HepG2 (cell line): ENCODE measurements around the gene PSG3. TPM values are rescaled to one million over a fixed set of nuclear protein-coding genes. Genes with fewer than 3 reads are reported as not detected.
A peak's percentile ranks its signal among the peaks of the same experiment; 100 is the strongest.
"Not testable (repeated sequence)": the region's sequence is repeated elsewhere in the genome, so short reads cannot be mapped to it uniquely, and the experiment has no call there.

Source experiments
- ATAC-seq: fragments of 200-7000 bp; cut with Tn5 transposase; 3 replicates; pipeline ENCODE4 v1.9.1; 2020; ENCODE audit warnings: mild to moderate bottlenecking, moderate library complexity
- BruUV-seq: library from RNA; stranded (reverse); fragments of 400-500 nt; replicated peaks from 2 replicates; lab custom pipeline; 2021; lab: Mats Ljungman, UMichigan
- CTCF ChIA-PET: fragments of 300-600 bp; formaldehyde crosslinking; extraction: SDS; loops from one replicate; lab custom pipeline; 2021; ENCODE audit warnings: low total read pairs, inconsistent platforms, low intra/inter-chr PET ratio; lab: Yijun Ruan, JAX
- POLR2A ChIA-PET: fragments of 350-600 bp; sonication (Branson Sonifier 250); formaldehyde crosslinking; loops from one replicate; lab custom pipeline; 2020; ENCODE audit warnings: antibody characterized with exemption, inconsistent platforms; lab: Yijun Ruan, JAX
- DNase-seq: peaks from one replicate; pipeline ENCODE4 v3.0.0-alpha.2; 2015; ENCODE audit warnings: low spot score
- FAIRE-seq: peaks from 3 replicates; lab custom pipeline; 2011; peaks lifted over from hg19 to GRCh38; lab: Jason Lieb, UNC
- H2AFZ ChIP-seq: one replicate; pipeline ENCODE4 v1.6.1; 2011; ENCODE audit warnings: low read length, inconsistent platforms
- H3K27ac ChIP-seq: fragments of 300-600 bp; 3 replicates; pipeline ENCODE4 v1.8.0; 2011; ENCODE audit warnings: mixed run types, mild to moderate bottlenecking, mixed read lengths, low read length, inconsistent platforms; ENCODE audit not compliant: insufficient read depth; ENCODE audit errors: extremely low read length
- H3K27me3 ChIP-seq, 2 experiments: fragments of 200-600 bp in 1 of 2; 2 replicates in 1 of 2; 3 replicates in 1 of 2; pipeline versions ENCODE4 v1.6.0 to v1.8.0; 2011; ENCODE audit warnings: low read length in 2 of 2, mild to moderate bottlenecking in 2 of 2, moderate library complexity in 2 of 2, inconsistent platforms in 1 of 2; ENCODE audit not compliant: insufficient read depth in 2 of 2, control insufficient read depth in 1 of 2
- H3K36me3 ChIP-seq, 2 experiments: fragments of 200-600 bp in 1 of 2; replicated peaks in 1 of 2; 2 replicates in 1 of 2; 3 replicates in 1 of 2; pipeline versions ENCODE4 v1.5.1 to v1.8.0; 2011; ENCODE audit warnings: low read length in 2 of 2, inconsistent platforms in 1 of 2; ENCODE audit not compliant: insufficient read depth in 2 of 2, control insufficient read depth in 1 of 2
- H3K4me1 ChIP-seq: 2 replicates; pipeline ENCODE4 v1.5.1; 2012; ENCODE audit warnings: low read length, inconsistent platforms; ENCODE audit not compliant: insufficient read depth
- H3K4me2 ChIP-seq: 2 replicates; pipeline ENCODE4 v1.6.0; 2011; ENCODE audit warnings: low read depth, low read length, inconsistent platforms
- H3K4me3 ChIP-seq, 3 experiments: fragments of 200-600 bp in 1 of 3; sonication (generic), shearing (Covaris generic) in 1 of 3; replicated peaks in 1 of 3; 2 replicates each; pipeline ENCODE4 v1.5.1; 2011 to 2016; ENCODE audit warnings: low read length in 3 of 3, inconsistent platforms in 2 of 3, low read depth in 2 of 3, mild to moderate bottlenecking in 2 of 3, control low read depth in 1 of 3, mixed read lengths in 1 of 3; ENCODE audit not compliant: insufficient read depth in 1 of 3
- H3K79me2 ChIP-seq: one replicate; pipeline ENCODE4 v1.6.1; 2011; ENCODE audit warnings: low read length, inconsistent platforms; ENCODE audit not compliant: insufficient read depth
- H3K9ac ChIP-seq: 2 replicates; pipeline ENCODE4 v1.6.0; 2011; ENCODE audit warnings: mild to moderate bottlenecking, low read depth, low read length, inconsistent platforms; ENCODE audit not compliant: insufficient read depth
- H3K9me3 ChIP-seq: 2 replicates; pipeline ENCODE4 v1.5.1; 2012; ENCODE audit warnings: mild to moderate bottlenecking, low read length
- H4K20me1 ChIP-seq: 2 replicates; pipeline ENCODE4 v1.6.0; 2011; ENCODE audit warnings: inconsistent platforms, mild to moderate bottlenecking, low read length, moderate library complexity; ENCODE audit not compliant: insufficient read depth
- STAG1 ChIP-seq: sonication (generic); formaldehyde crosslinking; IDR thresholded peaks from 2 replicates; pipeline ENCODE4 v1.4.0; 2020; ENCODE audit warnings: missing genetic modification reagents
- WGBS: methylation state at CpG from one replicate; pipeline ENCODE4 v1.1.6; 2017; ENCODE audit warnings: low lambda C conversion rate; 5-methylcytosine and 5-hydroxymethylcytosine counted together
- in situ Hi-C: cut with HindIII; loops from 2 replicates; pipeline ENCODE4 v1.10.0; 2017; ENCODE audit warnings: low pct_unique_long_range_greater_than_20kb; ENCODE audit not compliant: extremely low pct_ligation_motif_present
- intact Hi-C: fragments of 100-400 bp; cut with micrococcal nuclease; formaldehyde crosslinking; loops from one replicate; pipeline ENCODE4 v1.10.0; 2022; ENCODE audit not compliant: unreplicated experiment
- polyA plus RNA-seq, 8 experiments: library from polyadenylated mRNA; depleted of rRNA in 3 of 8; stranded (reverse) in 7 of 8; unstranded in 1 of 8; fragments of >200 nt; fragmentation: Illumina TruSeq in 4 of 8; extraction: Trizol in 4 of 8; gene quantifications; 2 replicates each; pipeline versions ENCODE4 v1.2.1 to v1.2.3, GENCODE V29; 2011 to 2016; ENCODE audit warnings: low read depth in 4 of 8, missing spikeins in 1 of 8, mixed read lengths in 1 of 8; ENCODE audit not compliant: insufficient read depth in 1 of 8
- total RNA-seq, 5 experiments: library from RNA; depleted of rRNA; stranded (reverse); fragments of >200 nt; fragmentation: Illumina TruSeq; extraction: Trizol; gene quantifications; 2 replicates each; pipeline ENCODE4 v1.2.3, GENCODE V29; 2016; ENCODE audit warnings: low read depth in 1 of 5
- TF ChIP-seq, protein P1 (sequence below): sonication (generic); formaldehyde crosslinking; IDR thresholded peaks from 2 replicates; pipeline ENCODE4 v1.5.0; 2020; ENCODE audit warnings: mild to moderate bottlenecking, missing genetic modification reagents, moderate library complexity
- TF ChIP-seq, protein P2 (sequence below): sonication (generic); formaldehyde crosslinking; IDR thresholded peaks from 2 replicates; pipeline ENCODE4 v1.4.0; 2020; ENCODE audit warnings: missing genetic modification reagents, borderline replicate concordance

Gene PSG3
- total and polyA plus RNA-seq, 2 of the 13 experiments (the other 11 are each of a cell fraction or from before 2014, with no cell fraction given) = 0.07 TPM; not detected in 1

DNA sequence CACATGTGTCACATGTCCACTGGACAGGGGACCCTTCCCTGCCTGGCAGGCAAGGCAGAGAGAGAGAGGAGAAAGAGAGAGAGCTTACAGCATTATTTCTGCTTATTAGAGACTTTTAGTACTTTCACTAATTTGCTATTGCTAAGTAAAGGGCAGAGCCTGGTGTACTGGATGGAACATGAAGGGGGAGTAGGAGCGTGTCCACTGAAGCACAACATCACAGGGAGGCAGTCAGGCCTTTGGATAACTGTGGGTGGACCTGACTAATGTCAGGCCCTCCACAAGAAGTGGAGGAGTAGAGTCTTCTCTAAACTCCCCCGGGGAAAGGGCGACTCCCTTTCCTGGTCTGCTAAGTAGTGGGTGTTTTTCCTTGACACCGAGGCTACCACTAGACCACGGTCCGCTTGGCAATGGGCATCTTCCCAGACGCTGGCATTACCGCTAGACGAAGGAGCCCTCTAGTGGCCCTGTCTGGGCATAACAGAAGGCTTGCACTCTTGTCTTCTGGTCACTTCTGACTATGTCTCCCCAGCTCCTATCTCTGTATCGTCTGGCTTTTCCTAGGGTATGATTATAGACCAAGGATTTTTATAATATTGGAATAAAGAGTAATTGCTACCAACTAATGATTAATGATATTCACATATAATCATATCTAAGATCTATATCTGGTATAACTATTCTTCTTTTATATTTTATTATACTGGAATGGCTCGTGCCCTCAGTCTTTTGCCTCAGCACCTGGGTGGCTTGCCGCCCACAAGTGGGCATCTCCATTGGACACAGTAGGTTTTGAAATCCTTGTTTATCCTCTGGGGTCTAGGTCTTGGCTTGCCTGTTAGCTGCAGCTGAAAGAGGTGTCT lies 36.7 kb upstream of the PSG3 start:
- H3K4me3 ChIP-seq, H3K4me1 ChIP-seq, in situ Hi-C loops, BruUV-seq, H2AFZ ChIP-seq, H3K9ac ChIP-seq, H3K27ac ChIP-seq, H3K79me2 ChIP-seq, H3K9me3 ChIP-seq, intact Hi-C loops, H4K20me1 ChIP-seq, H3K36me3 ChIP-seq, H3K27me3 ChIP-seq, ATAC-seq, H3K4me2 ChIP-seq, POLR2A ChIA-PET: not testable (repeated sequence)
- FAIRE-seq (peak; percentile 36), DNase-seq (peak; percentile 24)
- TF ChIP-seq, protein P1, sequence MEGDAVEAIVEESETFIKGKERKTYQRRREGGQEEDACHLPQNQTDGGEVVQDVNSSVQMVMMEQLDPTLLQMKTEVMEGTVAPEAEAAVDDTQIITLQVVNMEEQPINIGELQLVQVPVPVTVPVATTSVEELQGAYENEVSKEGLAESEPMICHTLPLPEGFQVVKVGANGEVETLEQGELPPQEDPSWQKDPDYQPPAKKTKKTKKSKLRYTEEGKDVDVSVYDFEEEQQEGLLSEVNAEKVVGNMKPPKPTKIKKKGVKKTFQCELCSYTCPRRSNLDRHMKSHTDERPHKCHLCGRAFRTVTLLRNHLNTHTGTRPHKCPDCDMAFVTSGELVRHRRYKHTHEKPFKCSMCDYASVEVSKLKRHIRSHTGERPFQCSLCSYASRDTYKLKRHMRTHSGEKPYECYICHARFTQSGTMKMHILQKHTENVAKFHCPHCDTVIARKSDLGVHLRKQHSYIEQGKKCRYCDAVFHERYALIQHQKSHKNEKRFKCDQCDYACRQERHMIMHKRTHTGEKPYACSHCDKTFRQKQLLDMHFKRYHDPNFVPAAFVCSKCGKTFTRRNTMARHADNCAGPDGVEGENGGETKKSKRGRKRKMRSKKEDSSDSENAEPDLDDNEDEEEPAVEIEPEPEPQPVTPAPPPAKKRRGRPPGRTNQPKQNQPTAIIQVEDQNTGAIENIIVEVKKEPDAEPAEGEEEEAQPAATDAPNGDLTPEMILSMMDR = peak; percentile 74
- peak; percentile 52 for TF ChIP-seq STAG1 (CRISPR knock-in tag)
- WGBS = 12% methylated on average over 9 of the region's 12 CpGs
- CTCF ChIA-PET = interaction anchor here (1.2 kb wide), 1 partner anchor 18 kb away, joined by 3 read pairs; no protein-coding TSS in a partner anchor

DNA sequence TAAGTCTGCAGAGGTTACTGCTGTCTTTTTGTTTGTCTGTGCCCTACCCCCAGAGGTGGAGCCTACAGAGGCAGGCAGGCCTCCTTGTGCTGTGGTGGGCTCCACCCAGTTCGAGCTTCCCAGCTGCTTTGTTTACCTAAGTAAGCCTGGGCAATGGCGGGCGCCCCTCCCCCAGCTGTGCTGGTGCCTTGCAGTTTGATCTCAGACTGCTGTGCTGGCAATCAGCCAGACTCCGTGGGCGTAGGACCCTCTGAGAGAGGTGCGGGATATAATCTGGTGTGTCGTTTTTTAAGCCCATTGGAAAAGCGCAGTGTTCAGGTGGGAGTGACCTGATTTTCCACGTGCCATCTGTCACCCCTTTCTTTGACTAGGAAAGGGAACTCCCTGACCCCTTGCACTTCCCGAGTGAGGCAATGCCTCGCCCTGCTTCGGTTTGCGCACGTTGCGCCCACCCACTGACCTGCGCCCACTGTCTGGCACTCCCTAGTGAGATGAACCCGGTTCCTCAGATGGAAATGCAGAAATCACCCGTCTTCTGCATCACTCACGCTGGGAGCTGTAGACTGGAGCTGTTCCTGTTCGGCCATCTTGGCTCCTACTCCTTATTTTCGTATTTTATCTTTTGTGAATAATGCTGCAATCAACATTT lies 34.4 kb upstream of the PSG3 start:
- H3K9ac ChIP-seq, in situ Hi-C loops, H3K79me2 ChIP-seq, H3K4me3 ChIP-seq, BruUV-seq, H3K4me1 ChIP-seq, intact Hi-C loops, DNase-seq, H3K27ac ChIP-seq, FAIRE-seq, H3K4me2 ChIP-seq, H2AFZ ChIP-seq, POLR2A ChIA-PET, H3K27me3 ChIP-seq, ATAC-seq, H3K9me3 ChIP-seq, H4K20me1 ChIP-seq, H3K36me3 ChIP-seq: not testable (repeated sequence)
- 28% methylated on average over 21 of the region's 21 CpGs for WGBS
- CTCF ChIA-PET = interaction anchor here (1.1 kb wide), 1 partner anchor 81 kb away, joined by 4 read pairs; no protein-coding TSS in a partner anchor
- TF ChIP-seq, protein P2, sequence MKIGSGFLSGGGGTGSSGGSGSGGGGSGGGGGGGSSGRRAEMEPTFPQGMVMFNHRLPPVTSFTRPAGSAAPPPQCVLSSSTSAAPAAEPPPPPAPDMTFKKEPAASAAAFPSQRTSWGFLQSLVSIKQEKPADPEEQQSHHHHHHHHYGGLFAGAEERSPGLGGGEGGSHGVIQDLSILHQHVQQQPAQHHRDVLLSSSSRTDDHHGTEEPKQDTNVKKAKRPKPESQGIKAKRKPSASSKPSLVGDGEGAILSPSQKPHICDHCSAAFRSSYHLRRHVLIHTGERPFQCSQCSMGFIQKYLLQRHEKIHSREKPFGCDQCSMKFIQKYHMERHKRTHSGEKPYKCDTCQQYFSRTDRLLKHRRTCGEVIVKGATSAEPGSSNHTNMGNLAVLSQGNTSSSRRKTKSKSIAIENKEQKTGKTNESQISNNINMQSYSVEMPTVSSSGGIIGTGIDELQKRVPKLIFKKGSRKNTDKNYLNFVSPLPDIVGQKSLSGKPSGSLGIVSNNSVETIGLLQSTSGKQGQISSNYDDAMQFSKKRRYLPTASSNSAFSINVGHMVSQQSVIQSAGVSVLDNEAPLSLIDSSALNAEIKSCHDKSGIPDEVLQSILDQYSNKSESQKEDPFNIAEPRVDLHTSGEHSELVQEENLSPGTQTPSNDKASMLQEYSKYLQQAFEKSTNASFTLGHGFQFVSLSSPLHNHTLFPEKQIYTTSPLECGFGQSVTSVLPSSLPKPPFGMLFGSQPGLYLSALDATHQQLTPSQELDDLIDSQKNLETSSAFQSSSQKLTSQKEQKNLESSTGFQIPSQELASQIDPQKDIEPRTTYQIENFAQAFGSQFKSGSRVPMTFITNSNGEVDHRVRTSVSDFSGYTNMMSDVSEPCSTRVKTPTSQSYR = 0 out of 2 replicates have a peak, but pooled peaks have one; percentile 20
